Right renal cortex interstitium (tissue), 3 donors: ENCODE data around the gene SAP30. TPM values are rescaled to one million over a fixed set of nuclear protein-coding genes. Genes with fewer than 3 reads are reported as not detected.

Experiments used
- DNase-seq, 3 donors: peaks; one replicate each; pipeline ENCODE4 v3.0.0-alpha.2; 2013; ENCODE audit warnings: low read depth in 3 of 3, low spot score in 2 of 3
- polyA plus RNA-seq, 3 donors: library from polyadenylated mRNA; unstranded; fragments of 120-200 nt; gene quantifications; one replicate each; pipeline ENCODE4 v1.2.1, GENCODE V29; 2013; ENCODE audit not compliant: insufficient read length in 3 of 3

SAP30 gene
- polyA plus RNA-seq, 3 donors: 13.2 to 13.7 (median 13.6) TPM

- no peak for DNase-seq
These were observed 40.4 kb downstream of the SAP30 start for GRCh38 chr4:173411106-173411693.

GRCh38 chr4:173413036-173413435 is 42.3 kb downstream of the SAP30 start:
- DNase-seq: no peak

GRCh38 chr4:173414456-173414855 is 43.7 kb downstream of the SAP30 start:
- no peak for DNase-seq

GRCh38 chr4:173415092-173415491 is 44.3 kb downstream of the SAP30 start:
- no peak for DNase-seq

GRCh38 chr4:173415885-173416653 is 45.3 kb downstream of the SAP30 start:
- DNase-seq: no peak

GRCh38 chr4:173417833-173418232 is 47.1 kb downstream of the SAP30 start:
- no peak for DNase-seq

GRCh38 chr4:173418639-173419038 is 47.9 kb downstream of the SAP30 start:
- DNase-seq: no peak

GRCh38 chr4:173420324-173420752 is 49.6 kb downstream of the SAP30 start:
- DNase-seq: peak in 1 of 3 donors; percentile 23

GRCh38 chr4:173420801-173421200 is 50.0 kb downstream of the SAP30 start:
- DNase-seq: no peak

- DNase-seq: no peak
These were observed 54.4 kb downstream of the SAP30 start for GRCh38 chr4:173424899-173425805.

GRCh38 chr4:173426064-173426463 is 55.3 kb downstream of the SAP30 start:
- DNase-seq: no peak

Other genes with a start within 250 kb of the SAP30 start
- gene GALNT7, start 202.1 kb upstream of the SAP30 start, polyA plus RNA-seq: 10 to 100 TPM; 33.6 to 38.0 (median 37.1) TPM
- gene HMGB2, start 36.6 kb upstream of the SAP30 start, polyA plus RNA-seq: 100 to 1,000 TPM; 395 to 467 (median 445) TPM
- under 1 TPM; 0.28 to 0.46 (median 0.39) TPM for gene SCRG1, start 28.2 kb downstream of the SAP30 start, polyA plus RNA-seq
- gene HAND2, start 159.3 kb downstream of the SAP30 start, polyA plus RNA-seq: under 1 TPM in 2 of 3 donors, not detected in 1; 0.06 to 0.36 TPM